ENCODE data around the gene DLG2.

- TF ChIP-seq CTCF (conservative IDR thresholded peaks at IDR 0.05; ENCODE audit: low read length): no peak
- no peak for TF ChIP-seq EZH2phosphoT487 (IDR thresholded peaks at IDR 0.05; ENCODE audit: borderline replicate concordance, low read depth, low read length)
Measured at GRCh38 chr11:83689144-83689780, 1937.9 kb downstream of the DLG2 start.
